Loucy (cell line): Measurements from ENCODE around the gene DTNB.

Experiments
- H2AFZ ChIP-seq: fragments of 200-600 bp; sonication (generic); 2 replicates; pipeline ENCODE4 v1.6.0; 2016; ENCODE audit warnings: antibody characterized with exemption, mild to moderate bottlenecking, low read length, moderate library complexity
- H3F3A ChIP-seq: fragments of 200-600 bp; 2 replicates; pipeline ENCODE4 v1.6.0; 2016; ENCODE audit warnings: antibody characterized with exemption, low read depth, mild to moderate bottlenecking
- H3K27me3 ChIP-seq: fragments of 200-600 bp; sonication (generic); 2 replicates; pipeline ENCODE4 v1.6.1; 2014; ENCODE audit warnings: low read length, mild to moderate bottlenecking; ENCODE audit not compliant: insufficient read depth, poor library complexity, severe bottlenecking
- H3K36me3 ChIP-seq: fragments of 200-600 bp; sonication (generic); 2 replicates; pipeline ENCODE4 v1.6.1; 2016; ENCODE audit warnings: low read length; ENCODE audit not compliant: insufficient read depth
- H3K4me1 ChIP-seq: fragments of 200-600 bp; sonication (generic); 2 replicates; pipeline ENCODE4 v1.5.1; 2014; ENCODE audit warnings: low read length, mild to moderate bottlenecking; ENCODE audit not compliant: insufficient read depth, poor library complexity, severe bottlenecking
- H3K4me2 ChIP-seq: fragments of 200-600 bp; sonication (generic); 2 replicates; pipeline ENCODE4 v1.6.0; 2014; ENCODE audit warnings: antibody characterized with exemption, low read length, low read depth, mild to moderate bottlenecking; ENCODE audit not compliant: poor library complexity, severe bottlenecking
- H3K4me3 ChIP-seq: fragments of 200-600 bp; sonication (generic); 2 replicates; pipeline ENCODE4 v1.5.1; 2014; ENCODE audit warnings: low read length, mild to moderate bottlenecking, mixed read lengths; ENCODE audit not compliant: poor library complexity, severe bottlenecking
- H3K79me2 ChIP-seq: fragments of 200-600 bp; sonication (generic); 2 replicates; pipeline ENCODE4 v1.6.1; 2014; ENCODE audit warnings: low read length; ENCODE audit not compliant: insufficient read depth
- H3K9ac ChIP-seq: fragments of 200-600 bp; sonication (generic); 2 replicates; pipeline ENCODE4 v1.6.0; 2014; ENCODE audit warnings: mild to moderate bottlenecking, low read depth, low read length, moderate library complexity; ENCODE audit not compliant: poor library complexity, severe bottlenecking
- H3K9me2 ChIP-seq: fragments of 200-600 bp; sonication (generic); replicated peaks from 2 replicates; pipeline ENCODE4 v1.6.1; 2016; ENCODE audit warnings: low read depth, low read length, mixed read lengths
- H3K9me3 ChIP-seq: fragments of 200-600 bp; sonication (generic); 2 replicates; pipeline ENCODE4 v1.6.1; 2014; ENCODE audit warnings: mild to moderate bottlenecking, antibody characterized with exemption, low read length, low read depth; ENCODE audit not compliant: insufficient read depth
- H4K20me1 ChIP-seq: fragments of 200-600 bp; sonication (generic); 2 replicates; pipeline ENCODE4 v1.6.0; 2014; ENCODE audit warnings: antibody characterized with exemption, low read length, mild to moderate bottlenecking; ENCODE audit not compliant: insufficient read depth, poor library complexity, severe bottlenecking
- CTCF ChIP-seq: fragments of 200-600 bp; sonication (generic); conservative IDR thresholded peaks from 2 replicates; pipeline ENCODE4 v1.5.1; 2014; ENCODE audit warnings: mild to moderate bottlenecking, antibody characterized with exemption, low read length
- EZH2phosphoT487 ChIP-seq: fragments of 200-600 bp; IDR thresholded peaks from 2 replicates; pipeline ENCODE4 v1.6.1; 2018; ENCODE audit warnings: antibody characterized with exemption, mild to moderate bottlenecking, moderate library complexity, borderline replicate concordance

DTNB gene

GRCh38 chr2:25483607-25484266 lies 189.6 kb downstream of the DTNB start:
- Histone ChIP-seq H3K4me2 (no peak overlapping the region), H3K27me3 (no peaks in the 10 kb centered on the region), H3K36me3 (no peaks in the 10 kb centered on the region; the same call in 1 of the 2 replicates), H3K79me2 (no peaks in the 10 kb centered on the region), H3K9me2 (no peaks in the 10 kb centered on the region), H3K9me3 (no peaks in the 10 kb centered on the region), H2AFZ (peak overlapping the region; percentile 7; the same call in 1 of the 2 replicates), H3K4me1 (peaks cover 11% of the 10 kb centered on the region), H4K20me1 (no peaks in the 10 kb centered on the region), H3K4me3 (no peak overlapping the region), H3F3A (no peaks in the 10 kb centered on the region), H3K9ac (no peak overlapping the region)
- no peak for TF ChIP-seq EZH2phosphoT487
- no peak for TF ChIP-seq CTCF

GRCh38 chr2:25482341-25482740 lies 191.0 kb downstream of the DTNB start:
- H3K4me2 ChIP-seq, result no peak overlapping the region
- H3K27me3 ChIP-seq, result no peaks in the 10 kb centered on the region
- H3K4me1 ChIP-seq, result peaks cover 11% of the 10 kb centered on the region
- H3K36me3 ChIP-seq, result no peaks in the 10 kb centered on the region; the same call in none of the 2 replicates
- H3K9me3 ChIP-seq, result no peaks in the 10 kb centered on the region
- no peak overlapping the region for H2AFZ ChIP-seq
- no peaks in the 10 kb centered on the region for H3F3A ChIP-seq
- H3K9ac ChIP-seq, result no peak overlapping the region
- no peaks in the 10 kb centered on the region for H3K9me2 ChIP-seq
- no peak for TF ChIP-seq CTCF
- no peak for TF ChIP-seq EZH2phosphoT487
- no peaks in the 10 kb centered on the region for H3K79me2 ChIP-seq
- no peaks in the 10 kb centered on the region for H4K20me1 ChIP-seq
- H3K4me3 ChIP-seq, result no peak overlapping the region

GRCh38 chr2:25481381-25482300 lies 191.7 kb downstream of the DTNB start:
- Histone ChIP-seq H3K9me3 (no peaks in the 10 kb centered on the region), H3K9ac (no peak overlapping the region), H2AFZ (no peak overlapping the region), H3K79me2 (no peaks in the 10 kb centered on the region), H3K27me3 (no peaks in the 10 kb centered on the region), H3K4me1 (peaks cover 11% of the 10 kb centered on the region), H4K20me1 (no peaks in the 10 kb centered on the region), H3K9me2 (no peaks in the 10 kb centered on the region), H3K36me3 (no peaks in the 10 kb centered on the region; the same call in none of the 2 replicates), H3K4me2 (no peak overlapping the region), H3F3A (no peaks in the 10 kb centered on the region), H3K4me3 (no peak overlapping the region)
- TF ChIP-seq CTCF (no peak), EZH2phosphoT487 (no peak)
